HG03139 (cell line): Measurements from ENCODE around the gene NUP62.
A peak's percentile ranks its signal among the peaks of the same experiment; 100 is the strongest.

Source experiments
- ATAC-seq: cut with Tn5 transposase; IDR thresholded peaks from one replicate; pipeline ENCODE4 v1.9.1; 2021; ENCODE audit not compliant: unreplicated experiment

NUP62 gene

GRCh38 chr19:49869484-49870308 is 59.6 kb downstream of the NUP62 start:
- peak; percentile 58 for ATAC-seq

- peak; percentile 11 for ATAC-seq
Measured at GRCh38 chr19:49869009-49869483, 60.3 kb downstream of the NUP62 start.

GRCh38 chr19:49866933-49867782 is 62.1 kb downstream of the NUP62 start, which contains the start of gene PNKP:
PNKP (minus strand) TSS chr19:49867576; CDS start chr19:49867204, 372 bp downstream.
- no peak for ATAC-seq

- no peak for ATAC-seq
Measured at GRCh38 chr19:49864890-49865289, 64.4 kb downstream of the NUP62 start.

- no peak for ATAC-seq
Measured at GRCh38 chr19:49863935-49864320, 65.4 kb downstream of the NUP62 start.

- ATAC-seq = no peak
Measured at GRCh38 chr19:49863254-49863934, 65.9 kb downstream of the NUP62 start.

GRCh38 chr19:49862391-49863253 is 66.7 kb downstream of the NUP62 start:
- no peak for ATAC-seq

- ATAC-seq = no peak
Measured at GRCh38 chr19:49861541-49862378, 67.5 kb downstream of the NUP62 start.

GRCh38 chr19:49861107-49861506 is 68.2 kb downstream of the NUP62 start:
- no peak for ATAC-seq

- no peak for ATAC-seq
Measured at GRCh38 chr19:49860336-49861102, 68.8 kb downstream of the NUP62 start.

- ATAC-seq = no peak
Measured at GRCh38 chr19:49859682-49860335, 69.5 kb downstream of the NUP62 start.

- ATAC-seq = no peak
Measured at GRCh38 chr19:49858088-49858985, 71.0 kb downstream of the NUP62 start.

GRCh38 chr19:49857838-49858087 is 71.5 kb downstream of the NUP62 start:
- ATAC-seq = no peak

GRCh38 chr19:49857061-49857837 is 72.1 kb downstream of the NUP62 start:
- no peak for ATAC-seq
